ENCODE results near the gene PCAT6.

- TF ChIP-seq EZH2phosphoT487 (IDR thresholded peaks at IDR 0.05; ENCODE audit: insufficient read depth, low read depth) (no peak), EZH2 (IDR thresholded peaks at IDR 0.05; ENCODE audit: insufficient read depth, poor library complexity, severe bottlenecking) (no peak)
Observed at GRCh38 chr1:202811296-202812175, 782 bp downstream of the PCAT6 start.

All from GM23248 (cell line).